ENCODE measurements around the gene ZC3H14.

Gene ZC3H14

GRCh38 chr14:88599326-88599725 lies 36.5 kb downstream of the ZC3H14 start:
- in situ Hi-C loops (cut with MboI; ENCODE audit: low pct_unique_long_range_greater_than_20kb, low sequenced_read_pairs), result no loop called here

GRCh38 chr14:88599761-88600439 lies 37.1 kb downstream of the ZC3H14 start:
- no peak for DNase-seq
- in situ Hi-C loops (cut with MboI; ENCODE audit: low pct_unique_long_range_greater_than_20kb, low sequenced_read_pairs), result no loop called here

More at GRCh38 chr14:88599326-88599725, 36.5 kb downstream of the ZC3H14 start:
- no peak for DNase-seq

- no peak for DNase-seq
- in situ Hi-C loops (cut with MboI; ENCODE audit: low pct_unique_long_range_greater_than_20kb, low sequenced_read_pairs), result no loop called here
Observed at GRCh38 chr14:88604212-88604611, 41.4 kb downstream of the ZC3H14 start.

- in situ Hi-C loops (cut with MboI; ENCODE audit: low pct_unique_long_range_greater_than_20kb, low sequenced_read_pairs), result no loop called here
- DNase-seq, result no peak
Observed at GRCh38 chr14:88605594-88605993, 42.8 kb downstream of the ZC3H14 start.

- in situ Hi-C loops (cut with MboI; ENCODE audit: low pct_unique_long_range_greater_than_20kb, low sequenced_read_pairs), result no loop called here
Observed at GRCh38 chr14:88607829-88608228, 45.0 kb downstream of the ZC3H14 start.

GRCh38 chr14:88611878-88612277 lies 49.0 kb downstream of the ZC3H14 start:
- in situ Hi-C loops (cut with MboI; ENCODE audit: low pct_unique_long_range_greater_than_20kb, low sequenced_read_pairs), result no loop called here
- no peak for DNase-seq

More at GRCh38 chr14:88607829-88608228, 45.0 kb downstream of the ZC3H14 start:
- DNase-seq, result no peak

GRCh38 chr14:88612981-88613380 lies 50.1 kb downstream of the ZC3H14 start:
- in situ Hi-C loops (cut with MboI; ENCODE audit: low pct_unique_long_range_greater_than_20kb, low sequenced_read_pairs), result no loop called here
- DNase-seq, result peak; percentile 24

GRCh38 chr14:88613552-88614010 lies 50.7 kb downstream of the ZC3H14 start:
- in situ Hi-C loops (cut with MboI; ENCODE audit: low pct_unique_long_range_greater_than_20kb, low sequenced_read_pairs), result no loop called here
- peak; percentile 66 for DNase-seq

- in situ Hi-C loops (cut with MboI; ENCODE audit: low pct_unique_long_range_greater_than_20kb, low sequenced_read_pairs), result no loop called here
Observed at GRCh38 chr14:88614218-88614907, 51.5 kb downstream of the ZC3H14 start.

GRCh38 chr14:88616697-88617096 lies 53.9 kb downstream of the ZC3H14 start:
- no peak for DNase-seq

More at GRCh38 chr14:88614218-88614907, 51.5 kb downstream of the ZC3H14 start:
- DNase-seq, result no peak

GRCh38 chr14:88617479-88617878 lies 54.6 kb downstream of the ZC3H14 start:
- in situ Hi-C loops (cut with MboI; ENCODE audit: low pct_unique_long_range_greater_than_20kb, low sequenced_read_pairs), result no loop called here
- no peak for DNase-seq

More at GRCh38 chr14:88616697-88617096, 53.9 kb downstream of the ZC3H14 start:
- in situ Hi-C loops (cut with MboI; ENCODE audit: low pct_unique_long_range_greater_than_20kb, low sequenced_read_pairs), result no loop called here

- DNase-seq, result no peak
- in situ Hi-C loops (cut with MboI; ENCODE audit: low pct_unique_long_range_greater_than_20kb, low sequenced_read_pairs), result no loop called here
Observed at GRCh38 chr14:88618476-88618875, 55.6 kb downstream of the ZC3H14 start.

GRCh38 chr14:88621100-88621499 lies 58.3 kb downstream of the ZC3H14 start:
- in situ Hi-C loops (cut with MboI; ENCODE audit: low pct_unique_long_range_greater_than_20kb, low sequenced_read_pairs), result no loop called here
- DNase-seq, result no peak

GRCh38 chr14:88625671-88626070 lies 62.8 kb downstream of the ZC3H14 start:
- DNase-seq, result no peak
- in situ Hi-C loops (cut with MboI; ENCODE audit: low pct_unique_long_range_greater_than_20kb, low sequenced_read_pairs), result no loop called here

GRCh38 chr14:88628033-88628432 lies 65.2 kb downstream of the ZC3H14 start:
- no peak for DNase-seq
- in situ Hi-C loops (cut with MboI; ENCODE audit: low pct_unique_long_range_greater_than_20kb, low sequenced_read_pairs), result no loop called here

- in situ Hi-C loops (cut with MboI; ENCODE audit: low pct_unique_long_range_greater_than_20kb, low sequenced_read_pairs), result no loop called here
- no peak for DNase-seq
Observed at GRCh38 chr14:88628462-88628861, 65.6 kb downstream of the ZC3H14 start.

- no peak for DNase-seq
- in situ Hi-C loops (cut with MboI; ENCODE audit: low pct_unique_long_range_greater_than_20kb, low sequenced_read_pairs), result no loop called here
Observed at GRCh38 chr14:88630565-88630964, 67.7 kb downstream of the ZC3H14 start.

GRCh38 chr14:88631091-88631490 lies 68.3 kb downstream of the ZC3H14 start:
- in situ Hi-C loops (cut with MboI; ENCODE audit: low pct_unique_long_range_greater_than_20kb, low sequenced_read_pairs), result no loop called here
- DNase-seq, result no peak

GRCh38 chr14:88632512-88632911 lies 69.7 kb downstream of the ZC3H14 start:
- in situ Hi-C loops (cut with MboI; ENCODE audit: low pct_unique_long_range_greater_than_20kb, low sequenced_read_pairs), result no loop called here
- DNase-seq, result no peak

- DNase-seq, result no peak
- in situ Hi-C loops (cut with MboI; ENCODE audit: low pct_unique_long_range_greater_than_20kb, low sequenced_read_pairs), result no loop called here
Observed at GRCh38 chr14:88639221-88639620, 76.4 kb downstream of the ZC3H14 start.

All from KBM-7 (cell line).